K562 (cell line): Measurements from ENCODE around the gene UBFD1. TPM values are rescaled to one million over a fixed set of nuclear protein-coding genes. Genes with fewer than 3 reads are reported as not detected.

Experiments
- ZNF347 ChIP-seq: fragments of 450-650 bp; formaldehyde crosslinking; IDR thresholded peaks from 2 replicates; pipeline ENCODE4 v1.4.0; 2020; ENCODE audit warnings: low read depth, mild to moderate bottlenecking, moderate library complexity
- polyA plus RNA-seq, 8 experiments: library from polyadenylated mRNA; depleted of rRNA in 4 of 8; stranded (reverse) in 5 of 8; unstranded in 3 of 8; fragments of >200 nt; fragmentation: Nextera tagmentation in 2 of 8; fragmentation: Illumina TruSeq in 1 of 8; extraction: Ambion mirVana in 2 of 8; extraction: Trizol in 1 of 8; gene quantifications; 2 replicates each; pipeline versions ENCODE4 v1.2.1 to v1.2.3, GENCODE V29; 2011 to 2014; ENCODE audit warnings: inconsistent platforms in 1 of 8, missing spikeins in 1 of 8
- total RNA-seq, 7 experiments: library from RNA; depleted of rRNA in 6 of 7; stranded (reverse); fragments of >200 nt in 6 of 7; fragmentation: Illumina TruSeq in 2 of 7; extraction: Trizol in 2 of 7; gene quantifications; 2 replicates each; pipeline versions ENCODE4 v1.2.1 to v1.2.3, GENCODE V29; 2011 to 2021; ENCODE audit warnings: low replicate concordance in 1 of 7
- TF ChIP-seq, protein P1 (sequence below), 2 experiments: fragments of 450-650 bp; formaldehyde crosslinking in 1 of 2; IDR thresholded peaks; 2 replicates each; pipeline versions ENCODE4 v1.4.0 to v1.6.1; 2014 to 2020; ENCODE audit warnings: mild to moderate bottlenecking in 2 of 2, borderline replicate concordance in 1 of 2, low read depth in 1 of 2

The UBFD1 gene
- total and polyA plus RNA-seq, 9 of the 15 experiments (the other 6 are each of a cell fraction or from before 2014, with no cell fraction given): 10.7 to 66.2 (median 34.0) TPM

DNA sequence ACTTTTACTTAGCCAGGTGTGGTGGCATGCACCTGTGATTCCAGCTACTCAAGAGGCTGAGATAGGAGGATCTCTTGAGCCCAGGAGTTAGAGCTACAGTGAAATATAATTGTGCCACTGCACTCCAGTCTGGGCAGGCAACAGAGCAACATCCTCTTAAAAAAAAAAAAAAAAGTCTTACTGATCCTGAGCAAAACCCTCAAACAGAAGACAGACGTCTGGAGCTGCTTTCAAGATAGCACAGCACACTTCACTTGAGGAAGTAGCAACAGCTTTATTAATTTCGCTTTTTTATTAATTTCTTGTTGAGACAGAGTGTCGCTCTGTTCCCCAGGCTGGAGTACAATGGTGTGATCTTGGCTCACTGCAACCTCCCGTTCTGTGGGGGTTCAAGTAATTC, 37.0 kb upstream of the UBFD1 start (continued):
- TF ChIP-seq, protein P1, sequence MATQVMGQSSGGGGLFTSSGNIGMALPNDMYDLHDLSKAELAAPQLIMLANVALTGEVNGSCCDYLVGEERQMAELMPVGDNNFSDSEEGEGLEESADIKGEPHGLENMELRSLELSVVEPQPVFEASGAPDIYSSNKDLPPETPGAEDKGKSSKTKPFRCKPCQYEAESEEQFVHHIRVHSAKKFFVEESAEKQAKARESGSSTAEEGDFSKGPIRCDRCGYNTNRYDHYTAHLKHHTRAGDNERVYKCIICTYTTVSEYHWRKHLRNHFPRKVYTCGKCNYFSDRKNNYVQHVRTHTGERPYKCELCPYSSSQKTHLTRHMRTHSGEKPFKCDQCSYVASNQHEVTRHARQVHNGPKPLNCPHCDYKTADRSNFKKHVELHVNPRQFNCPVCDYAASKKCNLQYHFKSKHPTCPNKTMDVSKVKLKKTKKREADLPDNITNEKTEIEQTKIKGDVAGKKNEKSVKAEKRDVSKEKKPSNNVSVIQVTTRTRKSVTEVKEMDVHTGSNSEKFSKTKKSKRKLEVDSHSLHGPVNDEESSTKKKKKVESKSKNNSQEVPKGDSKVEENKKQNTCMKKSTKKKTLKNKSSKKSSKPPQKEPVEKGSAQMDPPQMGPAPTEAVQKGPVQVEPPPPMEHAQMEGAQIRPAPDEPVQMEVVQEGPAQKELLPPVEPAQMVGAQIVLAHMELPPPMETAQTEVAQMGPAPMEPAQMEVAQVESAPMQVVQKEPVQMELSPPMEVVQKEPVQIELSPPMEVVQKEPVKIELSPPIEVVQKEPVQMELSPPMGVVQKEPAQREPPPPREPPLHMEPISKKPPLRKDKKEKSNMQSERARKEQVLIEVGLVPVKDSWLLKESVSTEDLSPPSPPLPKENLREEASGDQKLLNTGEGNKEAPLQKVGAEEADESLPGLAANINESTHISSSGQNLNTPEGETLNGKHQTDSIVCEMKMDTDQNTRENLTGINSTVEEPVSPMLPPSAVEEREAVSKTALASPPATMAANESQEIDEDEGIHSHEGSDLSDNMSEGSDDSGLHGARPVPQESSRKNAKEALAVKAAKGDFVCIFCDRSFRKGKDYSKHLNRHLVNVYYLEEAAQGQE (IDR thresholded peaks at IDR 0.05; ENCODE audit: borderline replicate concordance): no peak
- TF ChIP-seq, protein P1 (CRISPR knock-in tag; IDR thresholded peaks at IDR 0.05; ENCODE audit: low read depth): no peak
- TF ChIP-seq ZNF347: no peak
